ENCODE measurements around the gene DUSP14.
A peak's percentile ranks its signal among the peaks of the same experiment; 100 is the strongest.
"Not testable (repeated sequence)": the region's sequence is repeated elsewhere in the genome, so short reads cannot be mapped to it uniquely, and the experiment has no call there.

The DUSP14 gene

GRCh38 chr17:37489197-37490001 lies at the start of gene DUSP14:
Gene DUSP14 (plus strand): TSS chr17:37489891. CDS start chr17:37512273, 22,382 bp downstream.
- DNase-seq = peak; percentile 78

GRCh38 chr17:37440424-37440823 lies 49.3 kb upstream of the DUSP14 start:
- DNase-seq = no peak

- not testable (repeated sequence) for DNase-seq
These were observed 48.2 kb upstream of the DUSP14 start for GRCh38 chr17:37441369-37442014.

- DNase-seq = no peak
These were observed 43.7 kb upstream of the DUSP14 start for GRCh38 chr17:37446027-37446426.

GRCh38 chr17:37447641-37448040 lies 42.0 kb upstream of the DUSP14 start:
- DNase-seq = no peak

GRCh38 chr17:37450112-37450511 lies 39.6 kb upstream of the DUSP14 start:
- DNase-seq = no peak

GRCh38 chr17:37457801-37458200 lies 31.9 kb upstream of the DUSP14 start:
- DNase-seq = not testable (repeated sequence)

GRCh38 chr17:37458805-37459204 lies 30.9 kb upstream of the DUSP14 start:
- DNase-seq = no peak

- DNase-seq = no peak
These were observed 28.0 kb upstream of the DUSP14 start for GRCh38 chr17:37461668-37462067.

GRCh38 chr17:37462492-37462891 lies 27.2 kb upstream of the DUSP14 start:
- no peak for DNase-seq

GRCh38 chr17:37463039-37463438 lies 26.7 kb upstream of the DUSP14 start:
- no peak for DNase-seq

GRCh38 chr17:37465069-37465616 lies 24.5 kb upstream of the DUSP14 start:
- DNase-seq = no peak

- DNase-seq = no peak
These were observed 23.2 kb upstream of the DUSP14 start for GRCh38 chr17:37466471-37466870.

GRCh38 chr17:37470181-37470580 lies 19.5 kb upstream of the DUSP14 start:
- no peak for DNase-seq

- no peak for DNase-seq
These were observed 13.8 kb upstream of the DUSP14 start for GRCh38 chr17:37475731-37476420.

- no peak for DNase-seq
These were observed 13.1 kb upstream of the DUSP14 start for GRCh38 chr17:37476431-37477120.

- DNase-seq = no peak
These were observed 11.5 kb upstream of the DUSP14 start for GRCh38 chr17:37478187-37478586.

GRCh38 chr17:37479025-37479424 lies 10.7 kb upstream of the DUSP14 start:
- DNase-seq = no peak

- no peak for DNase-seq
These were observed 9.3 kb upstream of the DUSP14 start for GRCh38 chr17:37480427-37480826.

GRCh38 chr17:37481001-37481665 lies 8.6 kb upstream of the DUSP14 start:
- DNase-seq = no peak

GRCh38 chr17:37483311-37484039 lies 6.2 kb upstream of the DUSP14 start:
- no peak for DNase-seq

Measured in NCI-H1092 (cell line).